WTC11 (cell line): ENCODE results near the gene IL2RA. TPM values are rescaled to one million over a fixed set of nuclear protein-coding genes. Genes with fewer than 3 reads are reported as not detected.

Experiments
- ATAC-seq: fragments of 200-7000 bp; cut with Tn5 transposase; 2 replicates; pipeline ENCODE4 v1.10.0; 2021; ENCODE audit warnings: mild to moderate bottlenecking, moderate library complexity
- CTCF ChIA-PET: fragments of 300-600 bp; sonication (Branson Sonifier 250); formaldehyde crosslinking; loops from one replicate; lab custom pipeline; 2021; ENCODE audit warnings: antibody characterized with exemption; lab: Charles Lee
- POLR2A ChIA-PET: fragments of 350-600 bp; sonication (Branson Sonifier 250); formaldehyde crosslinking; loops from one replicate; lab custom pipeline; 2021; ENCODE audit warnings: antibody characterized with exemption; lab: Charles Lee
- DNase-seq: peaks from one replicate; pipeline ENCODE4 v3.0.0; 2021; ENCODE audit warnings: low spot score
- H3K27ac Mint-ChIP-seq: 2 replicates; pipeline ENCODE4 v1.8.0; 2021; ENCODE audit warnings: mixed read lengths
- H3K27me3 Mint-ChIP-seq: 2 replicates; pipeline ENCODE4 v1.8.0; 2021; ENCODE audit warnings: low read depth, mild to moderate bottlenecking, moderate library complexity, mixed read lengths
- H3K36me3 Mint-ChIP-seq: 2 replicates; pipeline ENCODE4 v1.8.0; 2021; ENCODE audit warnings: mixed read lengths
- H3K4me1 Mint-ChIP-seq: 2 replicates; pipeline ENCODE4 v1.8.0; 2022; ENCODE audit warnings: mixed read lengths
- H3K4me3 Mint-ChIP-seq: 2 replicates; pipeline ENCODE4 v1.8.0; 2021; ENCODE audit warnings: mild to moderate bottlenecking, moderate library complexity, mixed read lengths
- H3K9me3 Mint-ChIP-seq: 2 replicates; pipeline ENCODE4 v1.8.0; 2021; ENCODE audit warnings: mixed read lengths
- ELF4 ChIP-seq: sonication (generic); formaldehyde crosslinking; IDR thresholded peaks from 2 replicates; pipeline ENCODE4 v1.8.1; 2022; ENCODE audit warnings: low read depth, mild to moderate bottlenecking, moderate library complexity, missing genetic modification reagents
- ESRRA ChIP-seq: sonication (generic); formaldehyde crosslinking; IDR thresholded peaks from 2 replicates; pipeline ENCODE4 v1.8.1; 2022; ENCODE audit warnings: mild to moderate bottlenecking, missing genetic modification reagents, borderline replicate concordance
- ETV6 ChIP-seq: sonication (generic); formaldehyde crosslinking; IDR thresholded peaks from 2 replicates; pipeline ENCODE4 v1.8.1; 2022; ENCODE audit warnings: mild to moderate bottlenecking, missing genetic modification reagents
- MLX ChIP-seq: sonication (generic); formaldehyde crosslinking; IDR thresholded peaks from 2 replicates; pipeline ENCODE4 v1.8.1; 2023; ENCODE audit warnings: mild to moderate bottlenecking, missing genetic modification reagents, moderate library complexity
- NFYB ChIP-seq: sonication (generic); formaldehyde crosslinking; conservative IDR thresholded peaks from 2 replicates; pipeline ENCODE4 v1.8.0; 2022; ENCODE audit warnings: low read depth, missing genetic modification reagents
- PRDM15 ChIP-seq: sonication (generic); formaldehyde crosslinking; IDR thresholded peaks from 2 replicates; pipeline ENCODE4 v1.8.0; 2022; ENCODE audit warnings: missing genetic modification reagents
- SMAD4 ChIP-seq: sonication (generic); formaldehyde crosslinking; IDR thresholded peaks from 2 replicates; pipeline ENCODE4 v1.8.0; 2022; ENCODE audit warnings: mild to moderate bottlenecking, missing genetic modification reagents
- total RNA-seq: library from RNA; stranded (reverse); gene quantifications from 3 replicates; pipeline ENCODE4 v1.2.3, GENCODE V29; 2021
- TF ChIP-seq, protein P1 (sequence below): sonication (generic); formaldehyde crosslinking; IDR thresholded peaks from 2 replicates; pipeline ENCODE4 v1.8.1; 2022; ENCODE audit warnings: low read depth, mild to moderate bottlenecking, moderate library complexity, missing genetic modification reagents, borderline replicate concordance
- TF ChIP-seq, protein P2 (sequence below): sonication (generic); formaldehyde crosslinking; IDR thresholded peaks from 2 replicates; pipeline ENCODE4 v1.8.1; 2022; ENCODE audit warnings: mild to moderate bottlenecking, moderate library complexity, missing genetic modification reagents
- TF ChIP-seq, protein P3 (sequence below): sonication (generic); formaldehyde crosslinking; IDR thresholded peaks from 2 replicates; pipeline ENCODE4 v1.8.1; 2023; ENCODE audit warnings: mild to moderate bottlenecking, missing genetic modification reagents
- TF ChIP-seq, protein P4 (sequence below): sonication (generic); formaldehyde crosslinking; IDR thresholded peaks from 2 replicates; pipeline ENCODE4 v1.8.0; 2023; ENCODE audit warnings: mild to moderate bottlenecking, missing genetic modification reagents
- TF ChIP-seq, protein P5 (sequence below): sonication (generic); formaldehyde crosslinking; IDR thresholded peaks from 2 replicates; pipeline ENCODE4 v1.8.0; 2022; ENCODE audit warnings: mild to moderate bottlenecking, missing genetic modification reagents
- TF ChIP-seq, protein P6 (sequence below): fragments of 250-450 bp; sonication (Bioruptor Pico); IDR thresholded peaks from 2 replicates; pipeline ENCODE4 v1.9.0; 2021; ENCODE audit warnings: mild to moderate bottlenecking

The IL2RA gene
- total RNA-seq, 1 experiment from 2014 or later = 0.31 TPM

DNA sequence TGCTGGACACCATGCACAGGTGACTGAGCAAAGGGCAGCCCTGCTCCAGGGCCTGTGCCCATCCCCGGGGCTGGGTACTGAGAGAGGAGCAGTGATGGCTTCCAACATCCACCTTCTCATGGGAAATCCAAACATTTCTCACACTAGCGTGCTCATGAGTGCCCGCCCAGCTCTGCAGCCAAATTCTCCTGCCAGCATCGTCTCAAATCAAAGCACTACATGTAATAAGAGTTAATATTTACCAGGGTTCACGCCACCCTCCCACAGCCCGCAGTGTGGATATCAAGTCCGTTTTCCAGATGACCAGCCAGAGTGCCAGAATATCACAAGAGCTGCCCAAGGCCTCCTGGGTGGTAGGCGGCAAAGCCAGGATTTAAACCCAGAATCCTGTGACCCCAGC lies 96.9 kb downstream of the IL2RA start (continued):
- TF ChIP-seq PRDM15 (CRISPR knock-in tag) = no peak
- TF ChIP-seq ETV6 (CRISPR knock-in tag) = no peak
- no peak for TF ChIP-seq ELF4 (CRISPR knock-in tag)
- TF ChIP-seq, protein P1, sequence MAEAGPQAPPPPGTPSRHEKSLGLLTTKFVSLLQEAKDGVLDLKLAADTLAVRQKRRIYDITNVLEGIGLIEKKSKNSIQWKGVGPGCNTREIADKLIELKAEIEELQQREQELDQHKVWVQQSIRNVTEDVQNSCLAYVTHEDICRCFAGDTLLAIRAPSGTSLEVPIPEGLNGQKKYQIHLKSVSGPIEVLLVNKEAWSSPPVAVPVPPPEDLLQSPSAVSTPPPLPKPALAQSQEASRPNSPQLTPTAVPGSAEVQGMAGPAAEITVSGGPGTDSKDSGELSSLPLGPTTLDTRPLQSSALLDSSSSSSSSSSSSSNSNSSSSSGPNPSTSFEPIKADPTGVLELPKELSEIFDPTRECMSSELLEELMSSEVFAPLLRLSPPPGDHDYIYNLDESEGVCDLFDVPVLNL = no peak
- TF ChIP-seq, protein P2, sequence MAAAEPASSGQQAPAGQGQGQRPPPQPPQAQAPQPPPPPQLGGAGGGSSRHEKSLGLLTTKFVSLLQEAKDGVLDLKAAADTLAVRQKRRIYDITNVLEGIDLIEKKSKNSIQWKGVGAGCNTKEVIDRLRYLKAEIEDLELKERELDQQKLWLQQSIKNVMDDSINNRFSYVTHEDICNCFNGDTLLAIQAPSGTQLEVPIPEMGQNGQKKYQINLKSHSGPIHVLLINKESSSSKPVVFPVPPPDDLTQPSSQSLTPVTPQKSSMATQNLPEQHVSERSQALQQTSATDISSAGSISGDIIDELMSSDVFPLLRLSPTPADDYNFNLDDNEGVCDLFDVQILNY (CRISPR knock-in tag) = no peak
- TF ChIP-seq SMAD4 (CRISPR knock-in tag) = no peak

DNA sequence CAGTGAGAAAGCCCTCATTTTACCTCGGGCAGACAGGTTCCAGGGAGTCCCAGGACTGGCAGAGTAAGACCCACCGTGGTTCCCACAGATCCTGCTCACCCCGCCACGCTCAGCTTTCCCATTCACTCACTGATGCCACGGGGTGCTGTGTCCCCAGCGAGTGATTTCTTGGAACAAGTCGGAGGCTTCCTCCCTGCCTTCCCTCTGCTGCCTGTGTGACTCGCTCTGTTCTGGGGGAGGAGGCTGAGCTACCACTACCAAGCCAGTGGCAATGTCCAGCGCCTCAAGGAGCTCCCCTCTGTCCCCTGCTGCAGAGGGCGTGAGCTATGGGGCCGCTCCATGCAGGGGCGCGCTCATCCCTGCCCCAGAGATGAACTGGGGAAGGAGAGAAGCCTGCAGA lies 97.4 kb downstream of the IL2RA start:
- Mint-ChIP-seq H3K4me1 (no peaks in the 10 kb centered on the region), H3K27me3 (no peaks in the 10 kb centered on the region), H3K9me3 (no peaks in the 10 kb centered on the region), H3K4me3 (no peak overlapping the region), H3K36me3 (no peaks in the 10 kb centered on the region), H3K27ac (no peak overlapping the region)
- CTCF ChIA-PET = interaction anchor here (0.6 to 1.3 kb wide), 2 partner anchors 122 to 147 kb away, joined by 4 to 5 read pairs; no protein-coding TSS in a partner anchor
- POLR2A ChIA-PET = no interaction called here
- ATAC-seq (no peak), DNase-seq (no peak)
- TF ChIP-seq MLX (CRISPR knock-in tag) (no peak), ESRRA (no peak), NFYB (CRISPR knock-in tag) (no peak)
- TF ChIP-seq, protein P3, sequence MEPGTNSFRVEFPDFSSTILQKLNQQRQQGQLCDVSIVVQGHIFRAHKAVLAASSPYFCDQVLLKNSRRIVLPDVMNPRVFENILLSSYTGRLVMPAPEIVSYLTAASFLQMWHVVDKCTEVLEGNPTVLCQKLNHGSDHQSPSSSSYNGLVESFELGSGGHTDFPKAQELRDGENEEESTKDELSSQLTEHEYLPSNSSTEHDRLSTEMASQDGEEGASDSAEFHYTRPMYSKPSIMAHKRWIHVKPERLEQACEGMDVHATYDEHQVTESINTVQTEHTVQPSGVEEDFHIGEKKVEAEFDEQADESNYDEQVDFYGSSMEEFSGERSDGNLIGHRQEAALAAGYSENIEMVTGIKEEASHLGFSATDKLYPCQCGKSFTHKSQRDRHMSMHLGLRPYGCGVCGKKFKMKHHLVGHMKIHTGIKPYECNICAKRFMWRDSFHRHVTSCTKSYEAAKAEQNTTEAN = no peak
- TF ChIP-seq, protein P4, sequence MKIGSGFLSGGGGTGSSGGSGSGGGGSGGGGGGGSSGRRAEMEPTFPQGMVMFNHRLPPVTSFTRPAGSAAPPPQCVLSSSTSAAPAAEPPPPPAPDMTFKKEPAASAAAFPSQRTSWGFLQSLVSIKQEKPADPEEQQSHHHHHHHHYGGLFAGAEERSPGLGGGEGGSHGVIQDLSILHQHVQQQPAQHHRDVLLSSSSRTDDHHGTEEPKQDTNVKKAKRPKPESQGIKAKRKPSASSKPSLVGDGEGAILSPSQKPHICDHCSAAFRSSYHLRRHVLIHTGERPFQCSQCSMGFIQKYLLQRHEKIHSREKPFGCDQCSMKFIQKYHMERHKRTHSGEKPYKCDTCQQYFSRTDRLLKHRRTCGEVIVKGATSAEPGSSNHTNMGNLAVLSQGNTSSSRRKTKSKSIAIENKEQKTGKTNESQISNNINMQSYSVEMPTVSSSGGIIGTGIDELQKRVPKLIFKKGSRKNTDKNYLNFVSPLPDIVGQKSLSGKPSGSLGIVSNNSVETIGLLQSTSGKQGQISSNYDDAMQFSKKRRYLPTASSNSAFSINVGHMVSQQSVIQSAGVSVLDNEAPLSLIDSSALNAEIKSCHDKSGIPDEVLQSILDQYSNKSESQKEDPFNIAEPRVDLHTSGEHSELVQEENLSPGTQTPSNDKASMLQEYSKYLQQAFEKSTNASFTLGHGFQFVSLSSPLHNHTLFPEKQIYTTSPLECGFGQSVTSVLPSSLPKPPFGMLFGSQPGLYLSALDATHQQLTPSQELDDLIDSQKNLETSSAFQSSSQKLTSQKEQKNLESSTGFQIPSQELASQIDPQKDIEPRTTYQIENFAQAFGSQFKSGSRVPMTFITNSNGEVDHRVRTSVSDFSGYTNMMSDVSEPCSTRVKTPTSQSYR (CRISPR knock-in tag) = no peak
- TF ChIP-seq, protein P5, sequence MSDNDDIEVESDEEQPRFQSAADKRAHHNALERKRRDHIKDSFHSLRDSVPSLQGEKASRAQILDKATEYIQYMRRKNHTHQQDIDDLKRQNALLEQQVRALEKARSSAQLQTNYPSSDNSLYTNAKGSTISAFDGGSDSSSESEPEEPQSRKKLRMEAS = no peak
- TF ChIP-seq, protein P6, sequence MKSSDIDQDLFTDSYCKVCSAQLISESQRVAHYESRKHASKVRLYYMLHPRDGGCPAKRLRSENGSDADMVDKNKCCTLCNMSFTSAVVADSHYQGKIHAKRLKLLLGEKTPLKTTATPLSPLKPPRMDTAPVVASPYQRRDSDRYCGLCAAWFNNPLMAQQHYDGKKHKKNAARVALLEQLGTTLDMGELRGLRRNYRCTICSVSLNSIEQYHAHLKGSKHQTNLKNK (CRISPR knock-in tag) = no peak
